AG10803 (cell line): ENCODE data around the gene SEPTIN11.

ENCODE experiments used
- DNase-seq: peaks from one replicate; pipeline ENCODE4 v3.0.0; 2010; ENCODE audit warnings: low read depth
- H3K4me3 ChIP-seq: 2 replicates; pipeline ENCODE4 v1.5.1; 2011; ENCODE audit warnings: mild to moderate bottlenecking, low read length, control low read depth
- TF ChIP-seq, protein P1 (sequence below): conservative IDR thresholded peaks from 2 replicates; pipeline ENCODE4 v1.5.1; 2011; ENCODE audit warnings: mild to moderate bottlenecking, low read length, control low read depth, inconsistent platforms

SEPTIN11 gene

GRCh38 chr4:76943790-76944189 is 5.8 kb upstream of the SEPTIN11 start:
- H3K4me3 ChIP-seq, result no peak overlapping the region
- no peak for DNase-seq
- TF ChIP-seq, protein P1, sequence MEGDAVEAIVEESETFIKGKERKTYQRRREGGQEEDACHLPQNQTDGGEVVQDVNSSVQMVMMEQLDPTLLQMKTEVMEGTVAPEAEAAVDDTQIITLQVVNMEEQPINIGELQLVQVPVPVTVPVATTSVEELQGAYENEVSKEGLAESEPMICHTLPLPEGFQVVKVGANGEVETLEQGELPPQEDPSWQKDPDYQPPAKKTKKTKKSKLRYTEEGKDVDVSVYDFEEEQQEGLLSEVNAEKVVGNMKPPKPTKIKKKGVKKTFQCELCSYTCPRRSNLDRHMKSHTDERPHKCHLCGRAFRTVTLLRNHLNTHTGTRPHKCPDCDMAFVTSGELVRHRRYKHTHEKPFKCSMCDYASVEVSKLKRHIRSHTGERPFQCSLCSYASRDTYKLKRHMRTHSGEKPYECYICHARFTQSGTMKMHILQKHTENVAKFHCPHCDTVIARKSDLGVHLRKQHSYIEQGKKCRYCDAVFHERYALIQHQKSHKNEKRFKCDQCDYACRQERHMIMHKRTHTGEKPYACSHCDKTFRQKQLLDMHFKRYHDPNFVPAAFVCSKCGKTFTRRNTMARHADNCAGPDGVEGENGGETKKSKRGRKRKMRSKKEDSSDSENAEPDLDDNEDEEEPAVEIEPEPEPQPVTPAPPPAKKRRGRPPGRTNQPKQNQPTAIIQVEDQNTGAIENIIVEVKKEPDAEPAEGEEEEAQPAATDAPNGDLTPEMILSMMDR, result no peak

GRCh38 chr4:76947369-76947768 is 2.2 kb upstream of the SEPTIN11 start:
- DNase-seq, result no peak
- TF ChIP-seq, protein P1, result no peak
- peak overlapping the region; percentile 95 for H3K4me3 ChIP-seq

DNA sequence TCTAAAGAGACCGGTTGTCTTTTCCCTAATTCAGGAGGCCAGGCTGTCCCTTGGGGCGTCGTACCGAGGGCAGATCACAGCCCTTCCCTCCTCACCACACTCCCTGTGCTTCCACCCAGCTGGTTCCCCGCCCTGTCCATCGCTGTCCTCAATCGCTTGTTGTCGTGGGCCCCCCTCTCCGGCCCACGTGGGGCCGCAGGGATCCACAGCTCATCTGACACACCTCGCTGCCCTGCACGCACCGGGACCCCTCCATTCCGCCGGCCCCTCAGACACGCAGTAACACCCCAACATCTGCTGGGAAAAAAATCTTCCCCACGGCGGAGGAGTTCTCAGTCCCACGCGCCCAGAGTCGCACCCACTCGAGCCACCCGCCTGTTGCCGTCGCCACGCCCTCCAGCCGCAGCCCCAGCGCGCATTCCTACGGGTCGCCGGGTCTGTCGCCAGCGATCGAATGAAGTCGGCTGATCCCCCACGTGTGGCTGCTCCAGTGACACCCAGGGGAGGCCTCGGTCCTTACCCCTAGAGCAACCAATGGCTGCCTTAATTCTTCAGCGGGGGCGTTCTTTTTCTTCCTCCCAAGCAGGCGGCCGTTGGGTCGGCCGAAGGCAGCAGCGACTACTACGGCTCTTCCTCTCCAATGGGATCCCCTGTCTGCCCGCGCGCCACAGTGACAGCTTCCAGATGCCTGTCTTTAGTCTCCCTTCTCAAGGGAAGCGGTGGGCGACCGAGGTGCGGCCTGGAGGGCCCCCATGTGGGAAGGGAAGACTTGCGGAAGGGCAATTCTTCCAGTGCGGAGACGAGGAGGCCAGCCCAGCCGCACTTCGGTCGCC is 893 bp upstream of the SEPTIN11 start:
- peak overlapping the region; percentile 95 for H3K4me3 ChIP-seq
- TF ChIP-seq, protein P1, result peak; percentile 23; the same call in 1 of the 2 replicates
- peak; percentile 81 for DNase-seq

DNA sequence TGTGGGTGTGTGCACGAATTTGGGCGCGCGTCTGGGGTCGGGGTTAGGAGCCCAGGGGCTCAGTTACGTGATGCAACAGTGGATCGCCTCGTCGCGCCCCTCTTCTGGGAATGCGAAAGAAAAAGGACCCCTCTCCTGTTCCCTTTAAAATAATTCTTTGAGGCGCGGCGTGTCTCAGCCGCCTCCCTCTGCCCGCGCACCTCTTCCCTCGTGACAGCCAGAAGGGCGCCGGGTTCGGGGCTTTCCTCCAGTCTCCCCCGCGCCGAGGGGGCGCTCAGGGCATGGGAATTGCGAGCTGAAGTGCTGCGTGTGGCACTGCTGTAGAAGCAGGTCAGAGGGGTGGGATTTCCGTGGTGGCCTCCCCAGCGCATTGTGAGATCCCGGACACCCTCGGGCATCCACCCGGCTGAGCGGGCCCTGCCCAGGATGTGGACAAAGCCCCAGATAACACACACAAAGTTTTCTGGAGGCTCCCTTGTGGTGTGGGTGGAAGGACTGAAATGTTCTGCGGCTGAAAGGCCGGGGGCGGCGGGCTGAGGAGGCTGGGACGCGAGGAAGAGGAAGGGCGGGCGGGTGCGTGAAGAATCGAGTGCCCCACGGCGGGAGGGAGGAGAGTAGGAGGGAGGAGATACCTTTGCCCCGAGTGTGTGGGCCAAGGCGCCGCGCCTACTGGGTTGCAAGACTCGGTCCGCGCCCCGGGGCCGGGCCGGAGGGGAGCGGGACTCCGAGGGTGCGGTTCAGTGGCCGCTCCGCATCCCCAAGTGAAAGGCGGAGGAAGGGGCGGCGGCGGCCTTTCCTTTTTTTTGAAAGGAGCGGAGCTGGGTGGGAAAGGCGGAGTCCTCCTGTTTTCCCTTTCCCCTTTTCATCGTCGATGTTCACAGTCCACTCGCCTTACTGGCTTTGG is 752 bp downstream of the SEPTIN11 start:
- TF ChIP-seq, protein P1, result no peak
- DNase-seq, result peak; percentile 63

DNA sequence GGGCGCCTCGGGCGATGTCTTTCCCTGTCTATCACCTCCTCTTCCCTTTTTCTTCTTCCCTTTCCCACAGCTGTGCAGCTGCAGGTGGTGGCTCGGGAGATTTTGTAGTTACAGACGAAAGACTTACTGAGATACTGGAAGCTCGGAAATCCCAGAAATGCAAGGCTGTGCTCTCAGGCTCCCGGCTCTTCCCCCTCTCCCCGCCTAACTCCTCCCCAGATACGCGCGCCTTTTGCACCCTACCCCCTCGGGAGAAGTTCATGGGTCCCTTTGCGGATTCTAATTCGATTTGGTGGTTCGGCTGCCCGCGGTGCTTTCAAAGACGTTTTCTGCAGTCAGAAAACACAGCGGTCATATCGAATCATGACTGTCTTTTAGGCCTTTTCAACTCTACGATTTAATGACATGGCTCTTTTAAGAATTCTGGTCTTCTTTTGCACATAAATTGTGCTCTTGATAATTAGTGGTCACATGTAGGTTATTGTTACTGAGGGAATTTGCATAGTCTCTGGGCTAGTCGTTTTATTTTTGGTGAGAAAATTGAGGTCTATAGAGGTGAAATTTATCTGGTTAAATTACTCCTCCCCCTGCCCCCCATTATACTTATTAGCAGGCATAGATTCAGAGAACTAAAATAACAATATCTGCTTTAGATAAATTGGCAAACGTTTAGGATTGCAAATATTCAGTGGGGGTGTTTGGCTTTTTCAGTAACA is 1.6 kb downstream of the SEPTIN11 start:
- DNase-seq, result peak; percentile 76
- TF ChIP-seq, protein P1, result no peak
- H3K4me3 ChIP-seq, result peak overlapping the region; percentile 95

More for the DNA sequence above, 752 bp downstream of the SEPTIN11 start:
- peak overlapping the region; percentile 95 for H3K4me3 ChIP-seq

DNA sequence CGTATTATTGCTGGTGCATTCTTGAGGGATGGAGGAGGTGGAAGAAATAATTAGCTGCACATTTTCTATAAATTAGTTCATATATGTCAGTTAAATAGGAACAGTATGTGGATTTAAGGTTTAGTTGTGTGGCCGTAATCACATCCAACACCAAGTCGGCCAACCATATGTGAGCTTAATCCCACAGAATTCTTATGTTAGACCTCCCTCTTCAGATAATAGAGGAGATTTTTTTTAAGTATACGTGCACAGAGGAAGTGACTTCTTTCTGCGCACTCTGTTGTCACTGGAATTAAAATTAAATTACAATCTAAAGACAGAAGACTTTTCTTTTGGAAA is 2.1 kb downstream of the SEPTIN11 start:
- TF ChIP-seq, protein P1, result peak; percentile 12; the same call in 1 of the 2 replicates
- DNase-seq, result no peak
- H3K4me3 ChIP-seq, result peak overlapping the region; percentile 95
